Measurements from ENCODE around the gene CEP164.

CEP164 gene

DNA sequence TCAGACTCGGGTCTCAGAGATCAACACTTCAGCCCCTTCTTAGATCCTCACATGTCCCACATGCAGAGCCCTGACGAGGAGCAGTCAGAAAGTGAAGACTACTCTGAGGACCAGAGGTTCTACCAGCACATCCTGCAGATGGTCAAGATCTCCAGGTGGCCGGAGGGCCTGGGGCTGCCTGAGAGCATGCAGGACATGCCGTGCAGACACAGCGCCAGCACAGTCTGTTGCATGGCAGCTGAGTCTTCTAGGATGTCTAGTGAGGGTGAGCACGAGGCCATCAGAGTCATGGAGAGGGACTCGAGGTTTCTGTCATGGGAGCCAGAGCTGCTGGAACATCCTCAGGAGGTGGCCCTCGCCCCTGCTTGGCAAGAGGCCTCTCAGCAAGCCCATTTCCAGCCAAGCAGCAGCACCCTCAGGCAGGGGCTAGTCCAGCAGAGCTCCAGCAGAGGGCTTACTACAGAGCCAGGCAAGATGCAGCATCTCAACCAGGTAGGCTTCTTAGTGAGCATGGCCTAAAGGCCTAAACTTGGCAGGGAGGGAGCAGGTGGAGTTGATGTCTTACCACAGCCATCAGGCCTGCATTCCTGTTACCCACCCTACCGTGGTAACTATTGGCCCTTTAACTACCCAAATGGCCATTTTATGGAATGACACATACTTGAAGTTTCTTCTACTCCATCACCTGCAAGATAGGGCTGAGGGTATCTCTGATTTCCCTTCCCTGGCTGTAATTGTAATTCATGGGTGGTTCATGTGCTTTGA, 28.7 kb downstream of the CEP164 start:
- in situ Hi-C loops (cut with HindIII; ENCODE audit: low sequenced_read_pairs), result no loop called here

DNA sequence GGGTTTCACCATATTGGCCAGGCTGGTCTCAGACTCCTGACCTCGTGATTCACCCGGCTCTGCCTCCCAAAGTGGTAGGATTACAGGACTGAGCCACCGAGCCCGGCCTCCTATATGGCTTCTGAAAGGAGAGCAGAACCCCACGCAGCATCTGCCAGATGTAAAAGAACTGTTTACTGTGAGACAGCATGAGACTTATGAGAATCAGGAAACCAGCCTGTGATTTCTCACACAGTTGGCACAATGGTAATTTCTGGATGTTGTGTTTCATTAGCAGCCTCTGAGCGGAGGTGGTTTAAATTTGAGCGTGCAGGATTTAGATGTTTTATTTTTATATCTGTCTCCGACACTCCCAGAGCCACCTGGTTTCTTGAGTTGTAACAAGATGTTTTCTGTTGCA, 33.8 kb downstream of the CEP164 start:
- in situ Hi-C loops (cut with HindIII; ENCODE audit: low sequenced_read_pairs), result no loop called here

DNA sequence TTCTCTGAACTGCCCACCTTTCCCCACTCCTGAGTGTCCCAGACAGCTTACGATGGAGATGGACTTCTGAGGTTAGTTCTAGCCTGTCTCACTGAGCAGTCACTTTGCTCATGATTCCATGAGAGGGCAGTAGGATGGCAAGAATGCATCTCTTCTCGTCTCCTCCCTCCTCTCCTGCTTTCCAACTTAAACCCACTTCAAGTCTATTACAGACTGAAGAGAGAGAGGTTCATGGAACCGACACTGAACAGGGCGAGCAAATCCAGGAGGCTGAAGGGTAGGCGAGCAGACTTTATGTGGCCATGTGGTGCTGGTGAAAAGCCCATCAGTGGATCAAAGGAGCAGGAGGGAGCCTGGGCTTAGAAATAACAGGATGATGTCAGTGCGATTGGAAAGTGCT, 38.6 kb downstream of the CEP164 start:
- in situ Hi-C loops (cut with HindIII; ENCODE audit: low sequenced_read_pairs), result no loop called here

DNA sequence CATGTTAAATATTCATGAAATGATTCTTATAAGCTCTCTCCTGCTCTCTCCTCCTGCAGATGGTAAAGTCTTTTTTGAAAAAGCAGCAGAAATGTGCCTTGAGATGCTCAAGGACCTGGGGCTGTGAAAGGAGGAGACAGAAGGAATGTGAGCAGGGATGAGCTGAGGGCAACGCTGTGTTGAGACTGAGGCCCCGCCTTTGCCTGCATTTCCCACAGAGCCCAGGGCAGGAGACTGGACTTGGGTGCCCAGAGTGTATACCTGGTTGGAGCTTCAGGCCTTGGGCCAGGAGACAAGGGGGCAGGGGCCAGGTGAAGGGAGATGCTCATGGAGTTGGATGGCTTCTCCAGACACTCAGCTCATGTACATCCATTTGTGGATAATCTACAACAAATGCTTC, 39.2 kb downstream of the CEP164 start:
- in situ Hi-C loops (cut with HindIII; ENCODE audit: low sequenced_read_pairs), result no loop called here

DNA sequence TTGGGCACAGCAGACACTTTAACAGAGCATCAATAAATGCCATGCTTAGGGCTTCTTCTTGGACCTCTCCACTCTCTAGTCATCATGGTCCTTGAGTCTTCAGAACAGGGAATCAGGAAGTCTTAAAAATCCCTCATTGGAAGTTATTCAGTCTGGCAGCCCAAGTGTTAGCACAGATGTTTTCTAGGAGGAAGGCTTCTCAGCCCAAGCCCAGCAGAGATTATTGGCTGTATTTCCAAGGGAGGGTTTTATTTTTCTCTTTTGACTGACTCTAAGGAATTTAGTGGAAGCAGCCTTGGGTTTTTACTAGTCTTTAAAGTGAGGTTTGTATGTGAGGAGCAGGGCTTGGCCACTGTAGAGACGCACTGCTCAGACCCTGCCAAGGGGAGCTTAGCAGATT, 41.9 kb downstream of the CEP164 start:
- in situ Hi-C loops (cut with HindIII; ENCODE audit: low sequenced_read_pairs), result no loop called here

DNA sequence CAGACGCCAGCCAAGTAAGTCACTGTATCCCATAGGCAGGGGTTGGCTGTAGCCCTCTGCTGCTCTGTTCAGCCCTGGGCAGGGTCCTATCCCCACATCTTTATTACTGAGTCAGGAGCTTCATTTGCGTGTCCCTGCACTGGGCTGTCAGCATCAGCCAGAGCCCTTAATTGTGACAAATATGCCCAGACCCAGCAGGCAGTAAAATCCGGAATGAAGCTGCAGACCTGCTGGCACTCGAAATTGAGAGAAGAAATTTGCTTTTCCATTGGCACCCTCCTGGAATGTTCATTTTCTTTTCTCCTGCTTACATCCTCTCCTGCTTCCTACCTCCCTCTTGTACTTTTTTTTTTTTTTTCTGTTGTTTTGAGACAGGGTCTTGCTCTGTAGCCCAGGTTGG, 43.8 kb downstream of the CEP164 start:
- in situ Hi-C loops (cut with HindIII; ENCODE audit: low sequenced_read_pairs), result no loop called here

DNA sequence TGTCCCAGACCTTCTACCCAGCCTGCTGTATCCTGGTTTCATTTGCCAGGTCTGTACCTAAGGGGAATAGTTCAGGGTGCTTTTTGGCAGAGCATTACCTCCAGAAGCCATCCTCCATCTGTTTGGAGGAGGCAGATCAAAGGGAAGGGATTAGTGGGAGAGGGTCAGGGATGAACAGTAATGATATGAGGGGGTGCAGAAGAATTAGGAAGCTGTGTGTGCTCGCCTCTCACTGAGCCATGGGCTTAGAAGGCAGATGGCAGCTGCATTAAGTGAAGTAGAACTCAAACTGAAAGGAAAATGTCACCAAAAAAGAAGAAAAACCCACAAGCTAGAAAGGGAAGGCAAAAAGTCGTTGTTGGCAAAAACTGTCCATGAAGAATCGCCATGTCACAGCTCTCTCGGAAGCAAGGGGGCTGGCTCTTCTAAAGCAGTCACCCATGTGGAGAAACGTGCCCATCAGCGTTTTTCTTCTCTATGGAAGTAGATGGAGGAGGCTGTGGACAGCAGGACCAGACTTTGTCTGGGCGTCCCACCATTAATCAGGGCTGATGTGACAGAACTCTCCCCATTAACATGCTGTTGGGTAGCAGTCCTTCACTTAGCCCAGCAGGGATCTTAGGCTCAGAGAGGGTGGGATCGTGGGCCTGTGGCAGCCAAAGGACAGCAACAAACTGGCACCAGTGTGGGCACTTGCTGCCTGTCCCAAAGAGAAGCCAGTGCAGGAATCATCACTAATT, 46.8 kb downstream of the CEP164 start:
- in situ Hi-C loops (cut with HindIII; ENCODE audit: low sequenced_read_pairs), result no loop called here

DNA sequence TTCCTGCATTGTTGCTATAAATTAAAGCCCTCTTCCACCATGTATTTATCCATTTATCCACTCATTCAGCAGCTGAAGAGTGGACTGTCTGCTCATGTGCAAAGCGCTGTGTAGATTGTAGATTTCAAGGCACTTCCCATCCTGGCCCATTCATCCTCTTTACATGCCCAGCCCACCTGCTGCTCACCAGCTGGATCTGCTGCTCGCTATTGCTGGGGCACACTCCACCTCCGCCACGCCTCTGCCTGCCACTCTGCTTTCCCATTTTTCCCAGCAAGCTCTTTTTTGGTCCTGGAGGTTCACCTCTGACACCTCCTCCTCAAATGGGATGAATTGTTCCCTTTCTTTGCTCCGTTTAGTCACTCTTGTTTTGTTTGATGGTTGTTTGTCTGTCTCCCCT, 48.3 kb downstream of the CEP164 start:
- in situ Hi-C loops (cut with HindIII; ENCODE audit: low sequenced_read_pairs), result no loop called here

DNA sequence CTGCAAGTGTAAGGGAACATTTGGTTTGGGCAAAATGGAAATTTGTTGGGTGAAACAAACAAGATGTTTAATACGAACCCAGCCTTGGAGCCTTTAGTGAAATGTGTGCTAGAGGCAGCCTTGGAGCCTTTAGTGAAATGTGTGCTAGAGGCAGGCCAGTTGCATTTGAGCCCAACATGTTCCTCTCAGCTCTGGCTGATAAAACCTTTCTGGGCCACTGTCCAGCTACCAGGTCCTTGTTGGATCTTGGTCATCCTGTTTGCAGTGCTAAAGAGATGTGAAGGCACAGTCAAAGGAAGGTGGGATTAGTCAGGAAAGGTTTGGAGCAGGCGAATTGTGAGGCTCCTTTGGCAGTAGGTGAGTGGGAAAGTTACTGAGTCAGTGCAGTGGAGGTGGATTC, 48.9 kb downstream of the CEP164 start:
- in situ Hi-C loops (cut with HindIII; ENCODE audit: low sequenced_read_pairs), result no loop called here

DNA sequence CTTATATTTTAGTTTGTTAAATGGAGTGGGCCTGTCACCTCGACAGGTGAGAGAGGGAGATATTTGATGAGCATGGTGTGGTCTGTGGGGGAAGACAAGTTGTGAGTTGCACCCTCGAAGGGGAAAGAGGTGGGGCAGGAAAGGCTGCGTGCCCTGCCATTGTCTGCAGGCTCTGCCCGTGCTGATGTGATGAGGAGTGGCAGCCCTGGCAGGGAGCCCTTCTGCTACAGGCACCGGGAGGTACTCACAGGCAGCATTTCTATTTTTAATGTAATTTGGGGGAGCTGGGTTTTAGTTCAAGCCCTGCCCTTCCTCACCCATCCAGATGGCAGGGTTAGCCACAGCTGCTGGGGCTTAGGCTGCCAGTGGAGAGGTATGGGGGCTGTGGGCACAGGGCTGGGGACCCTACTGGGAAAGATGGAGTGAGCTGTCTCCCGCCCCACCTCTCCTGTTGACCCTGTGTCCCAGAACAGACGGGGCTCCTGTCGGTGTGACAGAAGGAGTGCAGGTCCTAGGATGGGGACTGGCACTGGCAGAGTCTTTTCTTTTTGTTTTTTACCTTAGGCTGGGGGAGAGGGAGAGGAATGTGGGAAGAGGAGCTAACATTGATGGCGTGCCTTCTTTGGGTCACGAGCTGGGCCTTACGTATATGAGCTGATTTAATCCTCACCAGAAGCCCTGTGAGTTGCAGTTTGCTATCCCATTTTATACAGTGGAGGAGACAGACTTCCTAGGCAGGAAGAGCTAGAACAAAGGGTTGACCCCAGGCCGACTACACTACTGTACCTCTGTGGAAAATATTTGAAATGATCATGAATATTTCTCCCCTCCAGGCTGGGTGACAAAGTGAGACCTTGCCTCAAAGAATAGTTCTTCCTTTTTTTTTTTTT, 51.6 kb downstream of the CEP164 start:
- in situ Hi-C loops (cut with HindIII; ENCODE audit: low sequenced_read_pairs), result no loop called here

DNA sequence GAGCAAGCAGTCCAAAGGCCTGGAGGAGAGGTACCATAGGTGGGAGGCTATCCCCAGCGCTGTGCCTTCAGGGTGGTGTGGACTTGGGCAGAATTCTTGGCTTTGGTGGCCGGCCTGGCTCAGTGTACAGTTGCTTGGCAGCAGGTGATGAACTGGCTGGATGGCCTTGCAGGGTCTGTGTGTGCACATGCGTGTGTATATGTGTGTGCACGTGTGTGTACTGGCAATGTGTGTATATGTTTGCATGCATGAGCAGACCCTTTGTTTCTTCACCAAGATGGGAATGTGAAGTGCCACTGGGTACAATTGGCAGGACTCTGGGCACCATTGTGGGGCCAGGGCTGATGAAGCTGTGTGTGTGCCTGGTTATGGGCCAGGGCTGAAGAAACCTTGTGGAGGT, 53.0 kb downstream of the CEP164 start:
- in situ Hi-C loops (cut with HindIII; ENCODE audit: low sequenced_read_pairs), result no loop called here

DNA sequence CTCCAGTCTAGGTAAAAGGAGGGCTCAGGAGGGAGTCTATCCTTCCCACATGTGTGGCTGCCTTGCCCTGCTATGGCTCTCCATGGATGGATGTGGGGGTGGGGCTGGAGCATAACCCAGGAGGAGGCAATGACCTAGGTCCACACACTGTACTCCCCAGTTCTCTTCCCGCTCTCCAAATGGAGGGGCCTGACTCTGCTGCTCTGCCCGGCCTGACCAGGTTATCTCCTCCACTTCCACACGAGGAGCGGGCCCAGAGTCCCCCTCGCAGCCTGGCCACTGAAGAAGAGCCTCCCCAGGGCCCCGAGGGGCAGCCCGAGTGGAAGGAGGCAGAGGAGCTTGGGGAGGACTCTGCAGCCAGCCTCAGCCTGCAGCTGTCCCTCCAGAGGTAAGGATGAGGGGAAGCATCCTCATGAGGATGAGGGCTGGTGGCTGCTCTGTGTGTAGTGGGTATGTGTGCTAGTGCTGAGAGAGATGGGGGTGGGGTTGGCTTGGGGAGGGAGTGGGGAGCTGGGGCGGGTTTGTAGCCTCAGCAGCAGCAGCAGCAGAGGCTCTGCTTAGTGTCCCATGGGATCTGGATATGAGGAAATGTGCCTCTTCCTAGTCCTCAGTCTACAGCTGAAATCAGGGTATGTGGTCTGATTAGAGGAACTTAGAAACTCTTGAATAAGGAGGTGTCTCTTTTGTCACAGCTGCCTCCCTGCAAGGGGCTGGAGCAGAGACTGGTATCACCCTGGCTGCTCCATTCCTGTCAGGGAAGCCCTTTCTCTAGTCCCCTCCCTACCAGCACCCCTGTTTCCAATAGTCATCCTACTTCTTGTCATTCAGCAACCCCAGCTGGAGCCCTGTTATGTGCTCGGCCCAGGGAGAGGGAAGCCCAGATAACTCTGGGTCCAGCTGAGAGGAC, 54.1 kb downstream of the CEP164 start:
- in situ Hi-C loops (cut with HindIII; ENCODE audit: low sequenced_read_pairs), result no loop called here

DNA sequence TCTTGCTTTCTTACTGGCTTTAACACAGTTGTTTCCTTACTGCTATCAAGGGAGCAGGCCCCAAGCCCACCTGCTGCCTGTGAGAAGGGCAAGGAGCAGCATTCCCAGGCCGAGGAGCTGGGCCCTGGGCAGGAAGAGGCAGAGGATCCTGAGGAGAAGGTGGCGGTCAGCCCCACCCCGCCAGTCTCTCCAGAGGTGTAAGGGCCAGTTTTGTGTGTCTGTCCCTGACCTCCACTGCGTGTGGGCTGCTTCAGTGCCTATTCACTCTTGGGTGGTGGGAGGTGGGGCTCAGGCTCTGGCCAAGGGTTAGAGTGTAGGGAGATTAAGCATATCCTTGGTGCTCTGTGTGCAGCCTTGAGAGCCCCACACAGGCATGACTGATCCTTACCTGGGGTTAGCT, 55.1 kb downstream of the CEP164 start:
- in situ Hi-C loops (cut with HindIII; ENCODE audit: low sequenced_read_pairs), result no loop called here

DNA sequence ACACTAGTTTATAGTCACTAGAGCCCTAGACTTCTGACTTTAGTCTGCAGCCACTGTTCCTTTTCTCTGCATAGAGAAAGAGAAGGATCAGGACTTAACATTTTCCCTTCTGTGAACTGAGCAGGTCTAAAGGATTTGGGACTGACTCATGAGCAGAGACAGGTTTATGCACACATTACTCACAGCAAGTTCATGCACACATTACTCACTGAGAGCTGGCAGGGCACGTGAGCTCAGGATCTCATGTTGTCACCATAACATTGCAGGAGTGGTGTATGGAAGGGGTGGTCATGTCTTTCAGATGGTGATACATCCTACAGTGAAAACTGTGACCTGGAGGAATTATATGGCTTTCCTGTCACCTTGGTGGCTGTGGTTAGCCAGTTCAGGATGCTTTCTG, 56.4 kb downstream of the CEP164 start:
- in situ Hi-C loops (cut with HindIII; ENCODE audit: low sequenced_read_pairs), result no loop called here

DNA sequence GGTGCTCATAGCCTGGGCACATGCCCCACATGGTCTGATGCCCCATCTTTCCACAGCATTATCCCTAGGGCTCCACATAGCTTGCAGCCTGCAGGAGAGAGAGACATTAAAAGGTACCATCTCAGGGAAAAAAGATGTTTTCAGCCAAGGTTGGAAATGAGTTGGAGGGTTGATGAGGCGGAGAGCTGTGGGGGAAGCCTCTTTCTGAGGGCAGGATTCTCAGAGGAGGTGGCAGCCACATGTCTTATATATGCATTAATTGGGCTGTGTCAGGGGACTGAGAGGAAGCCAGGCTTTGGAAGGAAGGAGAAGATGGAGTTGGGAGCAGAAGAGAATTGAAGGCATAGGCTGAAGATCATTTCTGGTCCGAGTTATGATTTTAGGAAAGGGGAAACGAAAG, 57.8 kb downstream of the CEP164 start:
- in situ Hi-C loops (cut with HindIII; ENCODE audit: low sequenced_read_pairs), result no loop called here

DNA sequence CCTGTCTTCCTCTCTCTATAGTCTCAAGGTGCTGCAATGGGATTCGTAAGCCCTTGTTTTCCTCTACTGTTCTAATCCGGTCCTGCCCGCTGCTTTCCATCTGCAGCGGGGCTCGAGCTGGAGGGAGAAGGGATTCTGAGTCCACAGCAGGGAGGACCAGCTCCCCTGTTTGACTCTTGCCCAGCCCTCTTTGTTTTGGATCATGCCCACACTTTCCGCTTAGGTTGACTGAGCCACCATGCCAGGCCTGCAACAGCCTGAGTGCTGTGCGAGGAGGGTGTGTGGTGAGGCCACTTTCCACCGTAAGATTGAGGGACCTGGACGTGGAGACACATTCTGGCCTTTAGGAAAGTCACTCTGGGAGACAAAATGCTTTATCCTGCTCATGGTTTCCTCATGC, 58.3 kb downstream of the CEP164 start:
- in situ Hi-C loops (cut with HindIII; ENCODE audit: low sequenced_read_pairs), result no loop called here

DNA sequence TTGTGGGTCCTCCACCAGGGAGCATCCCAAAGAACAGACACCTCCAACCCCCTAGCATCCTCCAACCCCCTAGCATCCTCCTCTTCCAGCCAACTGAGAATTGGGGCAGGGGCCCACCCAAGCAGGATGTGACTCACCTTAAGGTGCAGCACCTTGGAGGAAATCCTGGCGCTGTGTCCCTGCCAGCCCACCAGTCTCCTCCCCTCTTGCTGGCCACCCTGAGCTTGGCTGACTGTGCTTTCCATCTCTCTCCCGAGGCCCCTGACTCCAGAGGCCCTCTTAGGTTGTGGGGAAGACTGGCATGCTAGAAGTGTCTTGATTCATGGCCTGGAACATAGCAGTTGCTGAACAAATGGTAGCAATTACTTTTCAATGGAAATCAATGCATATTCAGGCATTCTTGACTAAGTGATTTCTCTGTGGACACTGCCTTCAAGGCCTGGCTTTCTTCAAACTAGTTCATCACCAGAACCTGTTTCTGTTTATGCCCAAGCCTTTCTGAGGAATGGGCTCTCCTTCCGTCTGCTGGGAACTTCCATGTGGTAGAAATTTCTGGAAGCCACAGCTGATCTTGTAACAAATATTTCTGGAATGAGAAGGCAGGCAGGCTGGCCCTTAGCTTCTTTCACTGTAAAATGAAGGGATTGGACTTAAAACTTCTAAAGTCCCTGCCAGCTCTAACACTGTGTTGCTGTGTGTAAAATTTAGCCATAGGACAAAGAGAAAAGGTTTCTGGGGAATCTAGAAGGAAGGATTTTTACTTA, 60.5 kb downstream of the CEP164 start:
- in situ Hi-C loops (cut with HindIII; ENCODE audit: low sequenced_read_pairs), result no loop called here

DNA sequence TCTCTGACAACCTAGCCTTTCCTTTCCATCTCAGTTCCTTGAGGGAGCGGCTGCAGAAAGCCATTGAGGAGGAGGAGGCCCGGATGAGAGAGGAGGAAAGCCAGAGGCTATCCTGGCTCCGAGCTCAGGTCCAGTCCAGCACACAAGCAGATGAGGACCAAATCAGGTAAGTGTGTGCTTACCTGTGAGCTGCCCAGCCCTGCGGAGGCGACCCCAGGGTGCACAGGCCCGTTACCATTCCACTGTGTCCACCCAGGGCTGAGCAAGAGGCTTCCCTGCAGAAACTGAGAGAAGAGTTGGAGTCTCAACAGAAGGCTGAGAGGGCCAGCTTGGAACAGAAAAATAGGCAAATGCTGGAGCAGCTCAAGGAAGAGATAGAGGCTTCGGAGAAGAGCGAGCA, 63.1 kb downstream of the CEP164 start:
- in situ Hi-C loops (cut with HindIII; ENCODE audit: low sequenced_read_pairs), result no loop called here

DNA sequence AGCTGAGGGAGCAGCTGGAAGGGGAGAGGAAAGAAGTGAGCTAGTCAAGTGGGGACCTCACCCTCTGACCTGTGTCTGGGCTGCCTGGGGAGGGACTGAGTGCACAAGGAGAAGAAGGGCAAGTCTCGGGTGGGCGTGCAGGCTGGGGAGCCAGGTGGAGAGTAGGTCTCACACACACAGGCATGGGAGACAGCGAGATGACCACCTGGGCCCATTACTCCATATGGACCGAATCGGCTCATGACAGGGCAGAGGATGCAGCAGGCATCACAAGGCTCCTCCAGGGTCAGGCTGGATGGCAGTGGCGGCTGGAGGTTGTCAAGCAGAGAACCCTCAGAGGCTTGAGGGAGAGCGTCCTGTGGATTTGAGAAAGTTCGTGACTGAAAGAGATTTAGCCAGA, 63.5 kb downstream of the CEP164 start:
- in situ Hi-C loops (cut with HindIII; ENCODE audit: low sequenced_read_pairs), result no loop called here
